ENCODE data around the gene ATXN2. TPM values are rescaled to one million over a fixed set of nuclear protein-coding genes. Genes with fewer than 3 reads are reported as not detected.
"Not testable (repeated sequence)": the region's sequence is repeated elsewhere in the genome, so short reads cannot be mapped to it uniquely, and the experiment has no call there.

ATXN2 gene
- total RNA-seq, 2 experiments from 2014 or later: 44.2 to 47.9 TPM

- Mint-ChIP-seq H3K9me3 (ENCODE audit: low read depth) (peaks cover 7% of the 10 kb centered on the region), H3K27ac (no peak overlapping the region), H3K27me3 (no peaks in the 10 kb centered on the region), H3K36me3 (ENCODE audit: low read depth) (peaks cover 27% of the 10 kb centered on the region), H3K4me1 (peaks cover 23% of the 10 kb centered on the region), H3K4me3 (no peak overlapping the region)
- ChIA-PET POLR2A (interaction anchor here (0.6 kb wide), 1 partner anchor 114 kb away, joined by 5 read pairs; no protein-coding TSS in a partner anchor), CTCF (interaction anchor here (0.6 to 2.1 kb wide), 2 partner anchors 17 to 1491 kb away, joined by 3 to 7 read pairs; no protein-coding TSS in a partner anchor)
- ATAC-seq: no peak
- no peak for DNase-seq
- intact Hi-C loops (cut with DNase I, micrococcal nuclease): no loop called here
Observed at GRCh38 chr12:111557271-111558106, 41.6 kb downstream of the ATXN2 start.

GRCh38 chr12:111556676-111557075, 42.4 kb downstream of the ATXN2 start:
- H3K9me3 Mint-ChIP-seq (ENCODE audit: low read depth): peaks cover 7% of the 10 kb centered on the region
- peaks cover 23% of the 10 kb centered on the region for H3K4me1 Mint-ChIP-seq
- intact Hi-C loops (cut with DNase I, micrococcal nuclease): no loop called here
- CTCF ChIA-PET: interaction anchor here (0.6 to 2.1 kb wide), 4 partner anchors 10 to 1958 kb away, joined by 3 to 7 read pairs (median 4); no protein-coding TSS in a partner anchor
- no peak overlapping the region for H3K27ac Mint-ChIP-seq
- H3K36me3 Mint-ChIP-seq (ENCODE audit: low read depth): peaks cover 32% of the 10 kb centered on the region
- no peak for ATAC-seq
- DNase-seq: no peak
- no peaks in the 10 kb centered on the region for H3K27me3 Mint-ChIP-seq
- H3K4me3 Mint-ChIP-seq: no peak overlapping the region
- POLR2A ChIA-PET: no interaction called here

- H3K27me3 Mint-ChIP-seq; intact Hi-C loops (cut with DNase I, micrococcal nuclease): not testable (repeated sequence)
- H3K36me3 Mint-ChIP-seq (ENCODE audit: low read depth): peaks cover 36% of the 10 kb centered on the region
Observed at GRCh38 chr12:111555313-111555712, 43.8 kb downstream of the ATXN2 start.

GRCh38 chr12:111546758-111547383, 52.2 kb downstream of the ATXN2 start:
- Mint-ChIP-seq H3K4me3 (peak overlapping the region; percentile 13), H3K9me3 (ENCODE audit: low read depth) (no peaks in the 10 kb centered on the region), H3K27ac (peak overlapping the region; percentile 81), H3K27me3 (no peaks in the 10 kb centered on the region), H3K4me1 (peaks cover 28% of the 10 kb centered on the region), H3K36me3 (ENCODE audit: low read depth) (peaks cover 31% of the 10 kb centered on the region)
- peak; percentile 90 for ATAC-seq
- POLR2A ChIA-PET: no interaction called here
- DNase-seq: peak; percentile 57
- intact Hi-C loops (cut with DNase I, micrococcal nuclease): loop anchor here (1.0 to 5.0 kb wide), 4 partner anchors 50 to 142 kb away; partner anchors contain the start of genes ATXN2 (in 2 of the 2) and SH2B3 (in 2 of the 2)
- CTCF ChIA-PET: interaction anchor here (0.6 to 1.5 kb wide), 3 partner anchors 9 to 1399 kb away, joined by 3 to 4 read pairs (median 3); no protein-coding TSS in a partner anchor

More at GRCh38 chr12:111555313-111555712, 43.8 kb downstream of the ATXN2 start:
- H3K9me3 Mint-ChIP-seq (ENCODE audit: low read depth); POLR2A ChIA-PET; H3K4me3 Mint-ChIP-seq; ATAC-seq; H3K27ac Mint-ChIP-seq; DNase-seq: not testable (repeated sequence)
- CTCF ChIA-PET: interaction anchor here (2.1 kb wide), 1 partner anchor 20 kb away, joined by 7 read pairs; no protein-coding TSS in a partner anchor
- H3K4me1 Mint-ChIP-seq: peaks cover 21% of the 10 kb centered on the region

- Mint-ChIP-seq H3K27me3 (no peaks in the 10 kb centered on the region), H3K9me3 (ENCODE audit: low read depth) (no peaks in the 10 kb centered on the region), H3K4me3 (peak overlapping the region; percentile 13), H3K27ac (peak overlapping the region; percentile 81), H3K4me1 (peaks cover 28% of the 10 kb centered on the region), H3K36me3 (ENCODE audit: low read depth) (peaks cover 29% of the 10 kb centered on the region)
- DNase-seq (no peak), ATAC-seq (peak; percentile 47)
- CTCF ChIA-PET: interaction anchor here (0.6 to 1.5 kb wide), 5 partner anchors 10 to 1398 kb away, joined by 3 to 4 read pairs (median 3); no protein-coding TSS in a partner anchor
- POLR2A ChIA-PET: no interaction called here
- intact Hi-C loops (cut with DNase I, micrococcal nuclease): loop anchor here (1.0 to 5.0 kb wide), 4 partner anchors 51 to 141 kb away; partner anchors contain the start of genes ATXN2 (in 2 of the 2) and SH2B3 (in 2 of the 2)
Observed at GRCh38 chr12:111546171-111546570, 52.9 kb downstream of the ATXN2 start.

GRCh38 chr12:111544032-111544431, 55.1 kb downstream of the ATXN2 start:
- ATAC-seq (no peak), DNase-seq (no peak)
- peaks cover 28% of the 10 kb centered on the region for H3K4me1 Mint-ChIP-seq
- ChIA-PET POLR2A (no interaction called here), CTCF (interaction anchor here (1.3 kb wide), 1 partner anchor 147 kb away, joined by 6 read pairs; no protein-coding TSS in a partner anchor)
- H3K36me3 Mint-ChIP-seq (ENCODE audit: low read depth): peaks cover 27% of the 10 kb centered on the region
- intact Hi-C loops (cut with DNase I, micrococcal nuclease): no loop called here
- no peaks in the 10 kb centered on the region for H3K9me3 Mint-ChIP-seq (ENCODE audit: low read depth)
- no peak overlapping the region for H3K4me3 Mint-ChIP-seq
- peak overlapping the region; percentile 27 for H3K27ac Mint-ChIP-seq
- H3K27me3 Mint-ChIP-seq: no peaks in the 10 kb centered on the region

- Mint-ChIP-seq H3K4me3 (no peak overlapping the region), H3K27me3 (no peaks in the 10 kb centered on the region), H3K9me3 (ENCODE audit: low read depth) (no peaks in the 10 kb centered on the region), H3K4me1 (peaks cover 13% of the 10 kb centered on the region), H3K36me3 (ENCODE audit: low read depth) (peaks cover 9% of the 10 kb centered on the region), H3K27ac (no peak overlapping the region)
- ChIA-PET POLR2A (no interaction called here), CTCF (interaction anchor here (0.6 kb wide), 3 partner anchors 28 to 1159 kb away, joined by 3 to 4 read pairs (median 3); no protein-coding TSS in a partner anchor)
- intact Hi-C loops (cut with DNase I, micrococcal nuclease): no loop called here
- no peak for DNase-seq
- ATAC-seq: no peak
Observed at GRCh38 chr12:111532751-111533150, 66.4 kb downstream of the ATXN2 start.

- ATAC-seq: peak; percentile 90
- Mint-ChIP-seq H3K27me3 (no peaks in the 10 kb centered on the region), H3K4me1 (peaks cover 13% of the 10 kb centered on the region), H3K27ac (peak overlapping the region; percentile 10), H3K4me3 (no peak overlapping the region), H3K9me3 (ENCODE audit: low read depth) (no peaks in the 10 kb centered on the region), H3K36me3 (ENCODE audit: low read depth) (peaks cover 13% of the 10 kb centered on the region)
- intact Hi-C loops (cut with DNase I, micrococcal nuclease): loop anchor here (1.0 to 2.0 kb wide), 4 partner anchors 79 to 199 kb away; no protein-coding TSS in a partner anchor
- ChIA-PET POLR2A (no interaction called here), CTCF (interaction anchor here (0.7 to 5.4 kb wide), 11 partner anchors 9 to 283 kb away, joined by 3 to 71 read pairs (median 5); no protein-coding TSS in a partner anchor)
- DNase-seq: peak; percentile 78
Observed at GRCh38 chr12:111529424-111530368, 69.4 kb downstream of the ATXN2 start.

GRCh38 chr12:111523587-111524167, 75.4 kb downstream of the ATXN2 start:
- CTCF ChIA-PET: interaction anchor here (1.2 kb wide), 1 partner anchor 127 kb away, joined by 4 read pairs; no protein-coding TSS in a partner anchor
- intact Hi-C loops (cut with DNase I, micrococcal nuclease): no loop called here
- ATAC-seq: no peak
- POLR2A ChIA-PET: interaction anchor here (0.6 kb wide), 1 partner anchor 10 kb away, joined by 7 read pairs; no protein-coding TSS in a partner anchor
- no peaks in the 10 kb centered on the region for H3K27me3 Mint-ChIP-seq
- H3K36me3 Mint-ChIP-seq (ENCODE audit: low read depth): peaks cover 17% of the 10 kb centered on the region
- no peak overlapping the region for H3K27ac Mint-ChIP-seq
- DNase-seq: no peak
- no peak overlapping the region for H3K4me3 Mint-ChIP-seq
- peaks cover 3% of the 10 kb centered on the region for H3K4me1 Mint-ChIP-seq
- no peaks in the 10 kb centered on the region for H3K9me3 Mint-ChIP-seq (ENCODE audit: low read depth)

- intact Hi-C loops (cut with DNase I, micrococcal nuclease): no loop called here
- H3K9me3 Mint-ChIP-seq (ENCODE audit: low read depth): no peaks in the 10 kb centered on the region
- peaks cover 19% of the 10 kb centered on the region for H3K36me3 Mint-ChIP-seq (ENCODE audit: low read depth)
- H3K27ac Mint-ChIP-seq: no peak overlapping the region
- no peak overlapping the region for H3K4me3 Mint-ChIP-seq
- no peak for DNase-seq
- POLR2A ChIA-PET: no interaction called here
- no peak for ATAC-seq
- CTCF ChIA-PET: no interaction called here
- H3K27me3 Mint-ChIP-seq: no peaks in the 10 kb centered on the region
- peaks cover 3% of the 10 kb centered on the region for H3K4me1 Mint-ChIP-seq
Observed at GRCh38 chr12:111521801-111522200, 77.3 kb downstream of the ATXN2 start.
